Trophoblast cell (in vitro differentiated cells and primary cell): ENCODE measurements around the gene CST4.
"Not testable (repeated sequence)": the region's sequence is repeated elsewhere in the genome, so short reads cannot be mapped to it uniquely, and the experiment has no call there.

Experiments used
- DNase-seq, 2 donors: peaks; one replicate each; pipeline ENCODE4 v3.0.0-alpha.2; 2016
- H2AFZ ChIP-seq: 2 replicates; pipeline ENCODE4 v1.6.1; 2013; ENCODE audit warnings: low read length, moderate library complexity, mild to moderate bottlenecking; ENCODE audit not compliant: insufficient read depth, poor library complexity
- H2AK5ac ChIP-seq: 2 replicates; pipeline ENCODE4 v1.6.1; 2013; ENCODE audit warnings: mild to moderate bottlenecking, low read length
- H2BK120ac ChIP-seq: 2 replicates; pipeline ENCODE4 v1.6.1; 2013; ENCODE audit warnings: low read length, mild to moderate bottlenecking, moderate library complexity; ENCODE audit not compliant: insufficient read depth, poor library complexity
- H2BK12ac ChIP-seq: 2 replicates; pipeline ENCODE4 v1.6.1; 2013; ENCODE audit warnings: mild to moderate bottlenecking, low read length, moderate library complexity
- H2BK5ac ChIP-seq: 2 replicates; pipeline ENCODE4 v1.6.1; 2013; ENCODE audit warnings: low read length, low read depth, moderate library complexity, mild to moderate bottlenecking; ENCODE audit not compliant: poor library complexity
- H3K14ac ChIP-seq: 2 replicates; pipeline ENCODE4 v1.6.1; 2013; ENCODE audit warnings: mild to moderate bottlenecking, low read length
- H3K18ac ChIP-seq: 2 replicates; pipeline ENCODE4 v1.6.1; 2013; ENCODE audit warnings: mild to moderate bottlenecking, low read length
- H3K23ac ChIP-seq: 2 replicates; pipeline ENCODE4 v1.6.1; 2013; ENCODE audit warnings: low read length
- H3K27ac ChIP-seq: 2 replicates; pipeline ENCODE4 v1.5.1; 2013; ENCODE audit warnings: low read depth, mild to moderate bottlenecking, inconsistent platforms, low read length, moderate library complexity
- H3K27me3 ChIP-seq: 2 replicates; pipeline ENCODE4 v1.6.1; 2013; ENCODE audit warnings: inconsistent platforms, mild to moderate bottlenecking, low read length, moderate library complexity; ENCODE audit not compliant: insufficient read depth
- H3K36me3 ChIP-seq, 2 experiments: 1 replicate in 1 of 2; 2 replicates in 1 of 2; pipeline ENCODE4 v1.6.1; 2013; ENCODE audit warnings: low read length in 2 of 2, mild to moderate bottlenecking in 2 of 2, moderate library complexity in 1 of 2; ENCODE audit not compliant: insufficient read depth in 2 of 2, control insufficient read depth in 1 of 2
- H3K4ac ChIP-seq: 2 replicates; pipeline ENCODE4 v1.6.1; 2013; ENCODE audit warnings: low read depth, mild to moderate bottlenecking, low read length, moderate library complexity
- H3K4me1 ChIP-seq, 2 experiments: 1 replicate in 1 of 2; 2 replicates in 1 of 2; pipeline ENCODE4 v1.6.1; 2013; ENCODE audit warnings: low read length in 2 of 2, mild to moderate bottlenecking in 2 of 2, moderate library complexity in 1 of 2; ENCODE audit not compliant: insufficient read depth in 2 of 2, control insufficient read depth in 1 of 2
- H3K4me2 ChIP-seq: 2 replicates; pipeline ENCODE4 v1.6.1; 2013; ENCODE audit warnings: inconsistent platforms, mild to moderate bottlenecking, low read length, moderate library complexity
- H3K4me3 ChIP-seq: 2 replicates; pipeline ENCODE4 v1.5.1; 2013; ENCODE audit warnings: mild to moderate bottlenecking, low read depth, low read length, inconsistent platforms
- H3K79me1 ChIP-seq: one replicate; pipeline ENCODE4 v1.6.1; 2013; ENCODE audit warnings: low read length
- H3K79me2 ChIP-seq: 2 replicates; pipeline ENCODE4 v1.6.1; 2013; ENCODE audit warnings: low read length, mild to moderate bottlenecking; ENCODE audit not compliant: control insufficient read depth, insufficient read depth, poor library complexity
- H3K9ac ChIP-seq: 2 replicates; pipeline ENCODE4 v1.6.1; 2013; ENCODE audit warnings: mild to moderate bottlenecking, low read length
- H3K9me3 ChIP-seq: 2 replicates; pipeline ENCODE4 v1.6.1; 2013; ENCODE audit warnings: low read depth, mild to moderate bottlenecking, control low read depth, inconsistent platforms, low read length; ENCODE audit not compliant: insufficient read depth
- H4K12ac ChIP-seq: 2 replicates; pipeline ENCODE4 v1.6.1; 2013; ENCODE audit warnings: low read depth, mild to moderate bottlenecking, low read length, moderate library complexity
- H4K8ac ChIP-seq: 2 replicates; pipeline ENCODE4 v1.6.1; 2013; ENCODE audit warnings: low read depth, mild to moderate bottlenecking, low read length, moderate library complexity
- H4K91ac ChIP-seq: one replicate; pipeline ENCODE4 v1.6.1; 2013; ENCODE audit warnings: low read depth, mild to moderate bottlenecking, low read length, moderate library complexity
- WGBS: extraction: QIAGEN DNeasy Blood & Tissue Kit; methylation state at CpG from one replicate; pipeline ENCODE4 v1.1.7; 2013; ENCODE audit warnings: missing lambda C conversion rate; ENCODE audit not compliant: insufficient read length, insufficient coverage; ENCODE audit errors: extremely low coverage; 5-methylcytosine and 5-hydroxymethylcytosine counted together

Gene CST4

GRCh38 chr20:23659989-23660837, 28.6 kb downstream of the CST4 start:
- no peak overlapping the region for H2BK12ac ChIP-seq
- H4K12ac ChIP-seq: no peak overlapping the region
- H3K9me3 ChIP-seq: no peaks in the 10 kb centered on the region
- H2BK120ac ChIP-seq: no peak overlapping the region
- no peak overlapping the region for H4K91ac ChIP-seq
- H3K36me3 ChIP-seq: no peaks in the 10 kb centered on the region
- WGBS: no CpG with 5 or more reads among the region's 8 CpGs
- H2AFZ ChIP-seq: no peak overlapping the region
- H3K4ac ChIP-seq: no peak overlapping the region
- no peak overlapping the region for H3K4me3 ChIP-seq
- H3K4me2 ChIP-seq: no peak overlapping the region
- H3K27ac ChIP-seq: no peak overlapping the region
- no peaks in the 10 kb centered on the region for H3K79me1 ChIP-seq
- H3K4me1 ChIP-seq: no peaks in the 10 kb centered on the region
- no peak overlapping the region for H3K18ac ChIP-seq
- no peaks in the 10 kb centered on the region for H3K27me3 ChIP-seq
- H3K79me2 ChIP-seq: no peaks in the 10 kb centered on the region
- H3K23ac ChIP-seq: no peak overlapping the region
- no peak overlapping the region for H4K8ac ChIP-seq
- no peak overlapping the region for H3K14ac ChIP-seq
- no peak overlapping the region for H2AK5ac ChIP-seq
- no peak overlapping the region for H2BK5ac ChIP-seq
- DNase-seq: no peak
- no peak overlapping the region for H3K9ac ChIP-seq

GRCh38 chr20:23659610-23659988, 29.2 kb downstream of the CST4 start:
- not testable (repeated sequence) for H2AFZ ChIP-seq, H3K9me3 ChIP-seq, H3K4me2 ChIP-seq

GRCh38 chr20:23658989-23659609, 29.7 kb downstream of the CST4 start:
- no peak overlapping the region for H4K8ac ChIP-seq
- no peak overlapping the region for H3K27ac ChIP-seq
- no peak overlapping the region for H3K14ac ChIP-seq
- no peak overlapping the region for H4K91ac ChIP-seq
- H4K12ac ChIP-seq: no peak overlapping the region
- WGBS: no CpG with 5 or more reads among the region's 8 CpGs
- no peak overlapping the region for H2AFZ ChIP-seq
- no peak overlapping the region for H3K4me2 ChIP-seq
- H3K9me3 ChIP-seq: no peaks in the 10 kb centered on the region
- no peak overlapping the region for H2AK5ac ChIP-seq
- H2BK5ac ChIP-seq: no peak overlapping the region
- no peaks in the 10 kb centered on the region for H3K27me3 ChIP-seq
- H2BK12ac ChIP-seq: no peak overlapping the region
- H3K79me2 ChIP-seq: no peaks in the 10 kb centered on the region
- DNase-seq: no peak
- H3K4me3 ChIP-seq: no peak overlapping the region
- no peaks in the 10 kb centered on the region for H3K79me1 ChIP-seq
- no peak overlapping the region for H3K4ac ChIP-seq
- no peak overlapping the region for H3K9ac ChIP-seq
- H2BK120ac ChIP-seq: no peak overlapping the region
- H3K23ac ChIP-seq: no peak overlapping the region
- no peak overlapping the region for H3K18ac ChIP-seq
- no peaks in the 10 kb centered on the region for H3K36me3 ChIP-seq
- no peaks in the 10 kb centered on the region for H3K4me1 ChIP-seq

More at GRCh38 chr20:23659610-23659988, 29.2 kb downstream of the CST4 start:
- not testable (repeated sequence) for H3K14ac ChIP-seq, H3K4me3 ChIP-seq, H4K12ac ChIP-seq, H3K79me2 ChIP-seq, H3K23ac ChIP-seq, H2BK12ac ChIP-seq, H2BK120ac ChIP-seq, H3K27me3 ChIP-seq, H3K27ac ChIP-seq, DNase-seq, H3K9ac ChIP-seq, H2AK5ac ChIP-seq, H3K4me1 ChIP-seq, H3K79me1 ChIP-seq, H3K18ac ChIP-seq, H2BK5ac ChIP-seq, H4K8ac ChIP-seq, H3K4ac ChIP-seq, H4K91ac ChIP-seq, H3K36me3 ChIP-seq
- no CpG with 5 or more reads among the region's 2 CpGs for WGBS

- no peak overlapping the region for H3K4me3 ChIP-seq
- WGBS: no CpG with 5 or more reads among the region's 2 CpGs
- H3K79me1 ChIP-seq: no peaks in the 10 kb centered on the region
- no peak for DNase-seq
- no peaks in the 10 kb centered on the region for H3K79me2 ChIP-seq
- H2AFZ ChIP-seq: no peak overlapping the region
- no peak overlapping the region for H4K8ac ChIP-seq
- H4K91ac ChIP-seq: no peak overlapping the region
- no peak overlapping the region for H3K9ac ChIP-seq
- H2AK5ac ChIP-seq: no peak overlapping the region
- H3K14ac ChIP-seq: no peak overlapping the region
- H2BK12ac ChIP-seq: no peak overlapping the region
- no peaks in the 10 kb centered on the region for H3K27me3 ChIP-seq
- H3K23ac ChIP-seq: no peak overlapping the region
- no peak overlapping the region for H2BK120ac ChIP-seq
- no peak overlapping the region for H3K27ac ChIP-seq
- H2BK5ac ChIP-seq: no peak overlapping the region
- H3K4me1 ChIP-seq: no peaks in the 10 kb centered on the region
- H3K9me3 ChIP-seq: no peaks in the 10 kb centered on the region
- H3K36me3 ChIP-seq: no peaks in the 10 kb centered on the region
- H3K4ac ChIP-seq: no peak overlapping the region
- H4K12ac ChIP-seq: no peak overlapping the region
- H3K18ac ChIP-seq: no peak overlapping the region
- H3K4me2 ChIP-seq: no peak overlapping the region
Measured at GRCh38 chr20:23658336-23658735, 30.5 kb downstream of the CST4 start.
